ENCODE measurements around the gene EPHA10.

EPHA10 gene

GRCh38 chr1:37763791-37764413 lies 1.0 kb downstream of the EPHA10 start:
- H3K79me2 ChIP-seq = no peaks in the 10 kb centered on the region
- H3K4me2 ChIP-seq (ENCODE audit: low read length) = no peak overlapping the region
- H2AFZ ChIP-seq = no peak overlapping the region
- H3K4me3 ChIP-seq (ENCODE audit: low read depth, low read length) = no peak overlapping the region
- H3K27ac ChIP-seq = no peak overlapping the region
- H3K9ac ChIP-seq = no peak overlapping the region
- H3K4me1 ChIP-seq = no peaks in the 10 kb centered on the region
- peaks cover 3% of the 10 kb centered on the region for H3K27me3 ChIP-seq (ENCODE audit: control insufficient read depth, insufficient read depth, low read length)
- H3K36me3 ChIP-seq (ENCODE audit: control insufficient read depth, insufficient read depth, low read length) = no peaks in the 10 kb centered on the region
- TF ChIP-seq CTCF (IDR thresholded peaks at IDR 0.05) = no peak
- H3K9me3 ChIP-seq (ENCODE audit: control insufficient read depth, low read length) = no peaks in the 10 kb centered on the region

GRCh38 chr1:37762516-37762915 lies 2.4 kb downstream of the EPHA10 start:
- no peak overlapping the region for H3K9ac ChIP-seq
- H3K4me1 ChIP-seq = no peaks in the 10 kb centered on the region
- no peak overlapping the region for H2AFZ ChIP-seq
- H3K4me2 ChIP-seq (ENCODE audit: low read length) = no peak overlapping the region
- H3K79me2 ChIP-seq = no peaks in the 10 kb centered on the region
- H3K4me3 ChIP-seq (ENCODE audit: low read depth, low read length) = no peak overlapping the region
- no peak overlapping the region for H3K27ac ChIP-seq
- H3K27me3 ChIP-seq (ENCODE audit: control insufficient read depth, insufficient read depth, low read length) = peaks cover 3% of the 10 kb centered on the region
- H3K36me3 ChIP-seq (ENCODE audit: control insufficient read depth, insufficient read depth, low read length) = no peaks in the 10 kb centered on the region
- no peaks in the 10 kb centered on the region for H3K9me3 ChIP-seq (ENCODE audit: control insufficient read depth, low read length)
- no peak for TF ChIP-seq CTCF (IDR thresholded peaks at IDR 0.05)

- H3K27ac ChIP-seq = no peak overlapping the region
- no peaks in the 10 kb centered on the region for H3K9me3 ChIP-seq (ENCODE audit: control insufficient read depth, low read length)
- H3K4me1 ChIP-seq = no peaks in the 10 kb centered on the region
- no peak overlapping the region for H3K9ac ChIP-seq
- no peaks in the 10 kb centered on the region for H3K79me2 ChIP-seq
- H3K4me3 ChIP-seq (ENCODE audit: low read depth, low read length) = no peak overlapping the region
- H2AFZ ChIP-seq = no peak overlapping the region
- no peak overlapping the region for H3K4me2 ChIP-seq (ENCODE audit: low read length)
- no peaks in the 10 kb centered on the region for H3K36me3 ChIP-seq (ENCODE audit: control insufficient read depth, insufficient read depth, low read length)
- no peak for TF ChIP-seq CTCF (IDR thresholded peaks at IDR 0.05)
- H3K27me3 ChIP-seq (ENCODE audit: control insufficient read depth, insufficient read depth, low read length) = peaks cover 3% of the 10 kb centered on the region
Observed at GRCh38 chr1:37761416-37762095, 3.4 kb downstream of the EPHA10 start.

GRCh38 chr1:37759451-37759850 lies 5.5 kb downstream of the EPHA10 start:
- Histone ChIP-seq H3K79me2 (no peaks in the 10 kb centered on the region), H3K27ac (no peak overlapping the region), H3K4me1 (peaks cover 2% of the 10 kb centered on the region), H3K4me3 (ENCODE audit: low read depth, low read length) (no peak overlapping the region), H3K9me3 (ENCODE audit: control insufficient read depth, low read length) (no peaks in the 10 kb centered on the region), H2AFZ (no peak overlapping the region), H3K27me3 (ENCODE audit: control insufficient read depth, insufficient read depth, low read length) (no peaks in the 10 kb centered on the region), H3K4me2 (ENCODE audit: low read length) (no peak overlapping the region), H3K9ac (no peak overlapping the region), H3K36me3 (ENCODE audit: control insufficient read depth, insufficient read depth, low read length) (no peaks in the 10 kb centered on the region)
- TF ChIP-seq CTCF (IDR thresholded peaks at IDR 0.05) = no peak

Data from parathyroid adenoma (tissue), 2 donors.